Activated CD8-positive, alpha-beta memory T cell treated with anti-CD3 and anti-CD28 coated beads for 48 hours (primary cell): ENCODE measurements around the gene CAMK1.

Experiments used
- DNase-seq, 3 experiments: peaks; one replicate each; pipeline ENCODE4 v3.0.0-alpha.2; 2020; ENCODE audit warnings: low read depth in 2 of 3, low spot score in 2 of 3

The CAMK1 gene

DNA sequence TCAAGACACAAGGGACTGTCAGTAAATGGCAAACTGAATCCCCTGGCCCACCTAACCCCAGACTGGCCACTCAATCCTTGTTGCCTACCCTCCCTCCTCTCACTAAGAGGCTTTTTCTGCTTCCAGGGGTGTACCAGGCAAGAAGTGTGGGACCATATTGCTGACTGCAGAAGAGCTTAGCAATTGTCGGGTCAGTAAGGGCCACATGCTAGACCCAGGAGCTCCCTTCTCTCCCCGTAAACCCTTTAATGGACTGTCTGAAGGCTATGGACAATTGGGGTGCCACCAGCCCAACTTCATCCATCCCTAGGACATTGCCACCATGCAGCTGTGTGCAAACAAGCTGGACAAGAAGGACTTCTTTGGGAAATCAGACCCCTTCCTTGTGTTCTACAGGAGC lies 57.3 kb downstream of the CAMK1 start:
- no peak for DNase-seq

DNA sequence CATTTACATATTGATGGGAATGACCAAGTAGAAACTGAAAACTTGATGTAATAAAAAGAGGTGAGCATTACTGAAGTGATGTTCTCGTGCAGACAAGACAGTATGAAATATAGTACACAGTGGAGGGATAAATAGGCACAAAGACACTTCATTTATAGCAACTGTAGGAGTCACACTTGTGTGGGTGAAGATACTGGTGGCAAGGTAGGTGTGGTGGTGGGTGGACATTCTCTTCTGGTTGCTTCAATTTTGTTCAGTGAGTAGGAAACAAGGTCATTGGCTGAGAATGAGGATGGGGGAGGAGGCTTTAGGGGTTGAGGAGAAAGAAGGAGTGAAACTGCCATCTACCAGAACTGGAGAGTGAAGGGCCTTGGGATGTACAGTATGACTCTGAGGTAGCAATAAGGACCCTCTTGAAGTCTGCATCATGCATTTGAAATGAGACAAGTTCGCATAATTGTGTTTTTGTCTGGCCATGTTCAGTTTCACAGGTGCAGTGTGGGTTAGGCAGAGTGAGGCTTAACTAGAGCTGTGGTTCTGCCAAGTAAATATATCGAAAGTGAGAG lies 59.5 kb downstream of the CAMK1 start:
- DNase-seq: no peak
